Activated naive CD8-positive, alpha-beta T cell treated with anti-CD3 and anti-CD28 coated beads for 36 hours (primary cell): ENCODE measurements around the gene ARHGAP33. TPM values are rescaled to one million over a fixed set of nuclear protein-coding genes. Genes with fewer than 3 reads are reported as not detected.

Experiments
- DNase-seq: peaks from one replicate; pipeline ENCODE4 v3.0.0; 2021
- H3K27ac Mint-ChIP-seq: one replicate; pipeline ENCODE4 v1.8.0; 2022; ENCODE audit warnings: mild to moderate bottlenecking, moderate library complexity, mixed read lengths
- H3K27me3 Mint-ChIP-seq: one replicate; pipeline ENCODE4 v1.8.0; 2022; ENCODE audit warnings: mild to moderate bottlenecking, mixed read lengths
- H3K36me3 Mint-ChIP-seq: one replicate; pipeline ENCODE4 v1.8.0; 2021; ENCODE audit warnings: mild to moderate bottlenecking, mixed read lengths
- H3K4me1 Mint-ChIP-seq: one replicate; pipeline ENCODE4 v1.8.0; 2021; ENCODE audit warnings: mixed read lengths
- H3K4me3 Mint-ChIP-seq: one replicate; pipeline ENCODE4 v1.8.0; 2022; ENCODE audit warnings: mild to moderate bottlenecking, moderate library complexity, mixed read lengths
- H3K9me3 Mint-ChIP-seq: one replicate; pipeline ENCODE4 v1.8.0; 2022; ENCODE audit warnings: mixed read lengths
- total RNA-seq, 2 experiments: library from RNA; stranded (reverse); gene quantifications; one replicate each; pipeline ENCODE4 v1.2.3, GENCODE V29; 2021

ARHGAP33 gene
- total RNA-seq, 2 experiments from 2014 or later, result 15.0 to 16.3 TPM

DNA sequence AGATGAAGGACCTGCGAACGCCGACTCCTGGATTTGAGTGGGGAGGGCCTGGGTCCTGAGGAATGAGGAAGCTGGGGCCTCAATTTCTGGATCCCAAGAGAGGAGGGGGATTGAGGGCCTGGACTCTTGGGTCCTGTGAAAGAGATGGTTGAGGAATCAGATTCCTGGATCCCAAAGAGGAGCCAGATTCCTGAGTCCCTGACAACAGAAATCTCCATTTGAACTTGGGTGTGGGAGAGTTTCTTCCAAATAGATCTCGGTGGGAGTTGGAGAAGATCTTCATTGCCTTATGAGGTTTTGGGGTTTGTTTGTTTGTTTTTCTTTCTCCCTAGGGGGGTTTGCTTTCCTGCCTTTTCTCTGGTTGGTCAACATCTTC lies 29.3 kb upstream of the ARHGAP33 start:
- Mint-ChIP-seq H3K27ac (peak overlapping the region; percentile 99), H3K36me3 (peaks cover 30% of the 10 kb centered on the region), H3K4me3 (peak overlapping the region; percentile 85), H3K4me1 (peaks cover 49% of the 10 kb centered on the region), H3K27me3 (no peaks in the 10 kb centered on the region), H3K9me3 (no peaks in the 10 kb centered on the region)
- no peak for DNase-seq

DNA sequence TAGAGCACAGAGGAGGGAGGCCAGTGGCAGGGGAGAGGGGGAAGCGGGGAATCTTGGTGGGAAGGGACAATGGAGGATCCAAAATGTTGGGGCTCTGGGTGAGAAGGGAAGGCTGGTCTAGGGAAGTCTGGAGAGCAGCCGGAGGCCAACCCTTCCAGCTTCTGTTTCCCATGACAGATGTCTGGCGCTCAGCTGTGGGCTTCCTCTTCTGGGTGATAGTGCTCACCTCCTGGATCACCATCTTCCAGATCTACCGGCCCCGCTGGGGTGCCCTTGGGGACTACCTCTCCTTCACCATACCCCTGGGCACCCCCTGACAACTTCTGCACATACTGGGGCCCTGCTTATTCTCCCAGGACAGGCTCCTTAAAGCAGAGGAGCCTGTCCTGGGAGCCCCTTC lies 28.8 kb upstream of the ARHGAP33 start:
- Mint-ChIP-seq H3K4me3 (peak overlapping the region; percentile 85), H3K9me3 (no peaks in the 10 kb centered on the region), H3K4me1 (peaks cover 49% of the 10 kb centered on the region)

GRCh38 chr19:35748106-35749020 lies 27.0 kb upstream of the ARHGAP33 start, which contains the start of gene LIN37:
Gene LIN37 (plus strand): TSS chr19:35748576. CDS start chr19:35748725, 149 bp downstream.
- H3K4me1 Mint-ChIP-seq, result peaks cover 37% of the 10 kb centered on the region
- H3K9me3 Mint-ChIP-seq, result no peaks in the 10 kb centered on the region
- H3K36me3 Mint-ChIP-seq, result peaks cover 15% of the 10 kb centered on the region
- peak within 1 kb of the TSS; percentile 94 for H3K27ac Mint-ChIP-seq
- H3K27me3 Mint-ChIP-seq, result no peaks in the 10 kb centered on the region
- DNase-seq, result peak; percentile 97
- H3K4me3 Mint-ChIP-seq, result peak within 1 kb of the TSS; percentile 97

More for the DNA sequence above, 28.8 kb upstream of the ARHGAP33 start:
- Mint-ChIP-seq H3K27ac (peak overlapping the region; percentile 99), H3K27me3 (no peaks in the 10 kb centered on the region), H3K36me3 (peaks cover 30% of the 10 kb centered on the region)
- no peak for DNase-seq

- Mint-ChIP-seq H3K27ac (no peak overlapping the region), H3K4me1 (peaks cover 29% of the 10 kb centered on the region), H3K9me3 (no peaks in the 10 kb centered on the region), H3K4me3 (no peak overlapping the region), H3K36me3 (peaks cover 16% of the 10 kb centered on the region), H3K27me3 (peaks cover 6% of the 10 kb centered on the region)
- DNase-seq, result no peak
Observed at GRCh38 chr19:35750167-35750566, 25.2 kb upstream of the ARHGAP33 start.

DNA sequence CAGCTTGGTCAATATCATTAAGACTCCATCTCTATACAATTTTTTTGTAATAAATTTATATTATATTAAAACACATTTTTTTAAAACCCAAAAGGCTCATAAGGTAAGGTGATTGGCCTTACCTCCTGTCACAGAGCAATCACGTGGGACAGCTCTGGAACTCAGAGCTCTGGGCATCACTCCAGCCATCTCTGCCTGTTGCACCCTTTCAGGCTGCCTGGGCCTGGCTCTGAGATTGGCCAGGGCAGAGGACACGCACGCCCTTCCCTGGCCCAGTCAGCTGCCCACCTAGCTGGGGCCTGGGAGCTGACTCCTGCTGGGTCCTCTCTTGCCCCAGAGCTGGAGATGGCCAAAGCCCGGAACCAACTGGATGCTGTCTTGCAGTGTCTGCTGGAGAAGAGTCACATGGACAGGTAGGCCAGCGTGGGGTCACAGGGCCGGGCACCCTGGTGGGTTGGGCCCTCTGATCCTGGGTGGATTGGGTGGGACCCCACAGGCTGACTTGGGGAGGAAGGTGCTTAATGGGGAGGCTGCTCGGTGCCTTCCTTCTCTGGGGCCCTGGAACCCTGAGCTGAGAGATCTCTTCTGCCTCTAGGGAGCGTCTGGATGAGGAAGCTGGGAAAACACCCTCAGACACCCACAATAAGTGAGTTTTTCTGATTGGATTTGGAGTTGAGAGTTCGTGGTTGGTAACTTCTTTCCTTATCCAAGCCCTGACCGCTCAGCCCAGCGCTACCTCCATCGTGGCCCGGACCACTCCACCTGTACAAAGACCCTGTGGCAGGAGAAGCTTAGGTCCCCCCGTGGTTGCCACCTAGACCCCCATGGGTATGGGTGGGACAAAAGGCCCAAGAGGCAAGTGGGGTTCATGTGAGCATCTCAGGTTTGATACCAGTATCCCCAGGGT lies 23.3 kb upstream of the ARHGAP33 start:
- Mint-ChIP-seq H3K36me3 (peaks cover 23% of the 10 kb centered on the region), H3K27ac (no peak overlapping the region)

DNA sequence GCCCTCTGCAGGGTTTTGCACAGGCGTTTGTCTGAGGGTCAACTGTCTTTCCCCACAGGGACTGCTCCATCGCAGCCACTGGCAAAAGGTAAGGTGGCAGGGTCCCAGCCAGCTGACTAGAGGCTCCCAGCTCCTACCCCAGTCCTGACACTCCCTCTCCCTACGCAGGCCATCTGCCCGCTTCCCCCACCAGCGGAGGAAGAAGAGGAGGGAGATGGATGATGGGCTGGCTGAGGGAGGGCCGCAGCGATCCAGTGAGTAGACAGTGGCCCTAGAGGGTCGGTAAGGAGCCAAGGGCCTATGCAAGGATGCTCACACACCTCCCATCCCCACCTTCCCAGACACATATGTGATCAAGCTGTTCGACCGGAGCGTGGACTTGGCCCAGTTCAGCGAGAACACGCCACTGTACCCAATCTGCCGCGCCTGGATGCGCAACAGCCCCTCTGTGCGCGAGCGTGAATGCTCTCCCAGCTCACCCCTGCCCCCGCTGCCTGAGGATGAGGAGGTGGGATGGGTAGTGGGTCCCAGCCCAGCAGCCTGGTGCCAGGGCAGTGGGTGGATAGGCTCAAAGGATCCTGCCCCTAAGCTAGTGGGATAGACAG lies 22.5 kb upstream of the ARHGAP33 start:
- Mint-ChIP-seq H3K36me3 (peaks cover 22% of the 10 kb centered on the region), H3K4me3 (no peak overlapping the region), H3K9me3 (no peaks in the 10 kb centered on the region), H3K27me3 (peaks cover 16% of the 10 kb centered on the region), H3K27ac (no peak overlapping the region), H3K4me1 (peaks cover 28% of the 10 kb centered on the region)
- DNase-seq, result no peak

More for the DNA sequence above, 23.3 kb upstream of the ARHGAP33 start:
- Mint-ChIP-seq H3K4me3 (no peak overlapping the region), H3K4me1 (peaks cover 27% of the 10 kb centered on the region), H3K27me3 (peaks cover 14% of the 10 kb centered on the region), H3K9me3 (no peaks in the 10 kb centered on the region)
- no peak for DNase-seq

DNA sequence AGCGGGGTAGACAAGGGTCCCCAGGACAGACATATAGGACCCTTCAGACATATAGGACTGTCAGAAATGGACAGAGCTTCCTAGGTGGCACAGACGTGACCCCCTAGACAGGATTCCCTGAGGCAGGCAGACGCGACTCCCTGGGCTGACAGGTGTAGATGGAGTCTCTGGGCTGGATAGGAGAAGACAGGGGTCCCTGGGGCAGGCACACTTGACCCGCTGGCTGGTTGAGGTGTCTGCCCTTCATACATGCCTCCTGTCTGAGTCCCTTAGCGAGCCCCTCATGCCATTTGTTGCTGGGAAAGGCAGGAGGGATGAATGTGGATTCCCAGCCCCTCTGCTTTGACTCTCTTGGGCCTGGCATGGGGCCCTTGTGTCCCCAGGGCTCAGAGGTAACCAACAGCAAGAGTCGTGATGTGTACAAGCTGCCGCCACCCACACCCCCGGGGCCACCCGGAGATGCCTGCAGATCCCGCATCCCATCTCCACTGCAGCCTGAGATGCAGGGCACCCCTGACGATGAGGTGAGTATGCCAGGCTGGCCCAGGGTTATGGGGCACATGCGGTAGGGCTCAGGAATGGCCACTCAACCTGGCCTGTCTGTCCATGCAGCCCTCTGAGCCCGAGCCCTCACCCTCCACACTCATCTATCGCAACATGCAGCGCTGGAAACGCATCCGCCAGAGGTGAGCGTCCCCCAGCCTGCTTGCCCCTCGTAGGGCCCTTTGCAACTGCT lies 21.6 kb upstream of the ARHGAP33 start:
- peaks cover 26% of the 10 kb centered on the region for H3K4me1 Mint-ChIP-seq
- no peak for DNase-seq
- no peaks in the 10 kb centered on the region for H3K9me3 Mint-ChIP-seq
- H3K27me3 Mint-ChIP-seq, result peaks cover 17% of the 10 kb centered on the region
- H3K27ac Mint-ChIP-seq, result no peak overlapping the region
- H3K36me3 Mint-ChIP-seq, result peaks cover 20% of the 10 kb centered on the region
- H3K4me3 Mint-ChIP-seq, result no peak overlapping the region

GRCh38 chr19:35754370-35755130 lies 20.8 kb upstream of the ARHGAP33 start:
- Mint-ChIP-seq H3K27me3 (peaks cover 17% of the 10 kb centered on the region), H3K9me3 (no peaks in the 10 kb centered on the region), H3K27ac (peak overlapping the region; percentile 22), H3K4me3 (no peak overlapping the region), H3K4me1 (peaks cover 26% of the 10 kb centered on the region), H3K36me3 (peaks cover 20% of the 10 kb centered on the region)
- no peak for DNase-seq

DNA sequence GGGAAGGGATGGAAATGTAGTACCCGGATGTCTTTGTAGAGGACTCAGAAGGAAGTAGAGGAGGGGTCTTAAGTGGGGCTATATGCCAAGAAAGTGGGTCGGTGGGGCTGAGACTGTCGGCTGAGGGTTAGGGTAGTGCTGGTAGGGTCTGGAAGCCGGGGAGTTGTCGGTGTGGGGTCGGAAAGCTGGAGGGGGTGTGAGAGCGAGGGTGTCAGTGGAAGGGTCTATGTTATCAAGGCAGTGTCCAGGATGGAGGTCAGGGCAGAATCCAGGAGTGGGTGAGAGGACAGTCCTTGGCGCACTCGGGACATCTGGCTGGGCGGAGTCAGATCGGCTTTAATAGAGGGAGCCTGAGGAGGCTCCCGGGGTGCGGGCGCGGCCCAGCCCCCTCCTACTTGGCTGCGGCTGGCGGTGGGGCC lies 20.2 kb upstream of the ARHGAP33 start:
- peaks cover 17% of the 10 kb centered on the region for H3K27me3 Mint-ChIP-seq
- peaks cover 23% of the 10 kb centered on the region for H3K36me3 Mint-ChIP-seq
- H3K4me1 Mint-ChIP-seq, result peaks cover 23% of the 10 kb centered on the region
- H3K9me3 Mint-ChIP-seq, result no peaks in the 10 kb centered on the region
- DNase-seq, result no peak
- H3K4me3 Mint-ChIP-seq, result peak overlapping the region; percentile 27
- no peak overlapping the region for H3K27ac Mint-ChIP-seq

DNA sequence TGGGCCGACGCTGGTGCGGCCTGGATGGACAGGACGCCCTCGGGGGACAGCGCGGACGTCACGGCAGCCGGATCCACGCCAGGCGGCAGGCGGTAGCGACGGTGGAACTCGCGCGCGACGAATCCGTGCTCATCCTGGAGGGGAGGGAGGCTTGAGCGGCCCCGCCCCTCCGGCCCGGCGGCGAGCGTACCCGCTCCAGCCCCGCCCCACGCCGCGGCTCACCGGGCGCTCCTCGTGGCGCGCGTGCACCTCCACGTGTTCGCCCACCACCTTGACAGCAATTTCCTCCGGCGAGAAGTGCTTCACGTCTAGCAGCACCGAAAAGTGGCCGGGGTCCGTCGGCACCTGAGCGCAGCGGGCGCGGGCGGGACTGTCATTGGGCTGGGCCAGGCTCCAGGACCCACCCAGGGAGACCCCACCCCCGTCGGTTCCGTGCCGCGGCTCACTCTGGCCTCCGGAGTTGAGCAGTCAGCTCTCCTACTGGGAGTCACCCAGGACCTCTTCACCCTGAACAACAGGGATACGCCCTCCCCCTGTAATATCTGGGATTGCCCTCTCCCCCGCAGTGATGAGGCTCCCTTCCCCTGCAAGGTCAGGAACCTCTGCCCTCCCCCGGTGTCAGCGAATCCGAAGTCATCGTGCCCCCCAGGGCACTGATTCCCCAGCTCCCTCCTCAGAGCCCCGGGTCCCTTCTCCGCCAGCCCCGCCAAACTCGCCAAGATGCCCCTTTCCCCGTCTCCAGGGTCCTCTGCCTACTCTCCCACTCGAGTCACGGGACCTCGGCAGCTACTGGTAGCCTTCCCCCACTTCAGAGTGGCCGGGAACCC lies 19.6 kb upstream of the ARHGAP33 start:
- H3K27me3 Mint-ChIP-seq, result peaks cover 17% of the 10 kb centered on the region
- peaks cover 21% of the 10 kb centered on the region for H3K4me1 Mint-ChIP-seq
- H3K4me3 Mint-ChIP-seq, result peak overlapping the region; percentile 53
- peak; percentile 69 for DNase-seq
- H3K9me3 Mint-ChIP-seq, result no peaks in the 10 kb centered on the region
- H3K36me3 Mint-ChIP-seq, result peaks cover 24% of the 10 kb centered on the region
- peak overlapping the region; percentile 54 for H3K27ac Mint-ChIP-seq

- Mint-ChIP-seq H3K9me3 (no peaks in the 10 kb centered on the region), H3K27me3 (peaks cover 17% of the 10 kb centered on the region), H3K4me3 (peak within 1 kb of the TSS; percentile 83), H3K36me3 (peaks cover 27% of the 10 kb centered on the region), H3K27ac (peak within 1 kb of the TSS; percentile 82), H3K4me1 (peaks cover 21% of the 10 kb centered on the region)
- DNase-seq, result no peak
Observed at GRCh38 chr19:35756377-35757230, 18.8 kb upstream of the ARHGAP33 start, which contains the start of gene HSPB6. Gene HSPB6 (minus strand): TSS chr19:35757029. CDS start chr19:35757008, 21 bp downstream.

GRCh38 chr19:35757231-35757748 lies 18.1 kb upstream of the ARHGAP33 start:
- Mint-ChIP-seq H3K27me3 (peaks cover 17% of the 10 kb centered on the region), H3K4me1 (peaks cover 21% of the 10 kb centered on the region), H3K36me3 (peaks cover 32% of the 10 kb centered on the region), H3K9me3 (no peaks in the 10 kb centered on the region), H3K4me3 (peak overlapping the region; percentile 83), H3K27ac (peak overlapping the region; percentile 82)
- DNase-seq, result peak; percentile 63
